GM12801 (cell line): ENCODE results near the gene ETFA.

Source experiments
- TF ChIP-seq, protein P1 (sequence below): IDR thresholded peaks from one replicate; pipeline ENCODE4 v1.5.1; 2011; ENCODE audit warnings: control low read depth; ENCODE audit not compliant: insufficient read length; ENCODE audit errors: extremely low read depth

The ETFA gene

GRCh38 chr15:76199106-76200082 lies 111.9 kb downstream of the ETFA start:
- TF ChIP-seq, protein P1, sequence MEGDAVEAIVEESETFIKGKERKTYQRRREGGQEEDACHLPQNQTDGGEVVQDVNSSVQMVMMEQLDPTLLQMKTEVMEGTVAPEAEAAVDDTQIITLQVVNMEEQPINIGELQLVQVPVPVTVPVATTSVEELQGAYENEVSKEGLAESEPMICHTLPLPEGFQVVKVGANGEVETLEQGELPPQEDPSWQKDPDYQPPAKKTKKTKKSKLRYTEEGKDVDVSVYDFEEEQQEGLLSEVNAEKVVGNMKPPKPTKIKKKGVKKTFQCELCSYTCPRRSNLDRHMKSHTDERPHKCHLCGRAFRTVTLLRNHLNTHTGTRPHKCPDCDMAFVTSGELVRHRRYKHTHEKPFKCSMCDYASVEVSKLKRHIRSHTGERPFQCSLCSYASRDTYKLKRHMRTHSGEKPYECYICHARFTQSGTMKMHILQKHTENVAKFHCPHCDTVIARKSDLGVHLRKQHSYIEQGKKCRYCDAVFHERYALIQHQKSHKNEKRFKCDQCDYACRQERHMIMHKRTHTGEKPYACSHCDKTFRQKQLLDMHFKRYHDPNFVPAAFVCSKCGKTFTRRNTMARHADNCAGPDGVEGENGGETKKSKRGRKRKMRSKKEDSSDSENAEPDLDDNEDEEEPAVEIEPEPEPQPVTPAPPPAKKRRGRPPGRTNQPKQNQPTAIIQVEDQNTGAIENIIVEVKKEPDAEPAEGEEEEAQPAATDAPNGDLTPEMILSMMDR = no peak

DNA sequence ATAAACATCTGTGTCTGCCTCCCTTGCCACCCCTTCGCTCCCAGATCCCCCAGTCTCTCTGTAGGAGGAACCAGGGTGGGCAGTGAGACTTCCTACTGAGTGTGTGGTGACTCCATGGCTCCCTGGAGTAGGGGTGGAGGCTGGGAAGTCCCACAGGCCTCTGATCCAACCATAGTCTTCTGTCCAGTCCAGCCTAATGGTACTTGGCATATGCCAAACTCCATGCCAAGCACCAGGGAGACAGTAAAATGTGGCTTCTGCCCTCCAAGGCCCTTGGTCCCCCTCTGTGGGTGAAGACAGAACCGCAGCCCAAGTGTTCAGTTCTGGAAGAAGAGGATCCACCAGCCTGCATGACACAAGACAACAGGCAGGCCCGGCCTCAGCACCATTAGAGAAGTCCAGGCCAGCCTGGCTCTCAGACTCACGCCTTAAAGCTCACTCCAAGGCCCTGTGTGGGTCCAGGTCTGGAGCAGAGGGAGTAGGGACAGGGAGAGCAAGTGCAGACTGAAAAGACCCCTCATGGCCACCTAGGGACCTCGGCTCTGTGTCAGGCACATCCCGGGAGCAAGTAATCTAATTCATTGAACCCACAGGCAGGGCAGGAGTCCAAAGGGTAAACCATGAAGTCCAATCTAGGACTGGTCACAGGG lies 112.7 kb downstream of the ETFA start:
- TF ChIP-seq, protein P1 = no peak

DNA sequence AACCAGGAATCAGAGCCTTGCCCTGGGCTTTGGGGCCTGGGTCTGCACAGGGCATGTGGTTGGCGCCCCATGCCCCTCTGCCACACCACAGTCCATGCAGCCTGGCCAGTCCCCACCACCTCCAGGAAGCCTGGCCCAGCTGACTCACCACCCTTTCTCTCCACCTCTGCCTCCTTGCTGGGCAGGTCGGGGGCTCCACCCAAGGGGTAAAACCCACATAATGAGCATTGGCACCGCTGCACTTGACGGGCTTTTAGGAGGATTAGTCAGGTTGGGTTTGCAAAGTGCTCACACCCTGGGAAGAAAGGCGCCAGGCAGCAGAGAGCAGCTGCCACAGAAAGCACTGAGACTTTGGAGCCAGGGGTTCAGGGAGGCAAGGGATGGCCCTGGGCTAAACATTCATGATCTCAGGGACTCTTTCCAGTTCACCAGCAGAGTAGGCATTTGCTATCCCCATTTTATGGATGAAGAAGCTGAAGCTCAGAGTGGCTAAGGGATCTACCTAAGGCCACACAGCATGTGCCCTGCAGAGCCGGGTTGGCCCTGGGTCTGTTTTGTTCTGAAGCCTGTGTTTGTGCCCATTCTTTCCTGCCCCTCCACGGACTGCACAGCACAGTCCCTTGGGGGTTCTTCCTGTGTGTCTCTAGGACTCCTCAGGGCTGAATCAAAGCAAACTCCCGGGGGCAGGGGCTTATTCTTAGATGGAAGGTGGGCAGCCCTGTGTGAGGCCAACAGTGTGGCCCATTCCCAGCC lies 113.4 kb downstream of the ETFA start:
- TF ChIP-seq, protein P1 = no peak

GRCh38 chr15:76196269-76197231 lies 114.7 kb downstream of the ETFA start:
- TF ChIP-seq, protein P1 = no peak

GRCh38 chr15:76195506-76196268 lies 115.6 kb downstream of the ETFA start:
- TF ChIP-seq, protein P1 = no peak

DNA sequence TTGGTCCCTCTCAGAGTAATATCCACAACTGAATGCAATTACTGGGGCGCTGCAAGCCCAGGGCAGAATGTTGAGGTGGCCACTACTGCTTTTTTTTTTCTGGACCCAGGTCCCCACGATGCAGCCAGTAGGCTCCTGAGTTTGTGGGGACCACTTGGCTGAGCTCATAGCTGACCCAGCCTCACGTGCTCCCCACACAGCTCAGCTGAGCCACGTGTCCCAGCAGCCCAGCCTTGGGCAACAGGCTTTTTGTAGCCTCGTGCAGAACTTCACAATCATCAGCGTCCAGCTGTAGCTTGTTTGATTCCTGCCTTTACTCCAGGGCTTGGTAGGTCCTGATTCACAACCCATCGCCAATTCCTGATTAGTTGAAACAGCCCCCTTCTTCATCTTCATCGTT lies 117.3 kb downstream of the ETFA start:
- TF ChIP-seq, protein P1 = no peak
